Stimulated activated naive CD8-positive, alpha-beta T cell treated with anti-CD3 and anti-CD28 coated beads, Interleukin-15, Interleukin-2, amounts not matched to agents 100 U/mL and 50 U/mL, for 24 hours (primary cell): Measurements from ENCODE around the gene BPNT1.
"Not testable (repeated sequence)": the region's sequence is repeated elsewhere in the genome, so short reads cannot be mapped to it uniquely, and the experiment has no call there.

ENCODE experiments used
- ATAC-seq: fragments of 150-1000 bp; cut with Tn5 transposase; one replicate; pipeline ENCODE4 v1.10.0; 2021
- DNase-seq: peaks from one replicate; pipeline ENCODE4 v3.0.0; 2021

BPNT1 gene

DNA sequence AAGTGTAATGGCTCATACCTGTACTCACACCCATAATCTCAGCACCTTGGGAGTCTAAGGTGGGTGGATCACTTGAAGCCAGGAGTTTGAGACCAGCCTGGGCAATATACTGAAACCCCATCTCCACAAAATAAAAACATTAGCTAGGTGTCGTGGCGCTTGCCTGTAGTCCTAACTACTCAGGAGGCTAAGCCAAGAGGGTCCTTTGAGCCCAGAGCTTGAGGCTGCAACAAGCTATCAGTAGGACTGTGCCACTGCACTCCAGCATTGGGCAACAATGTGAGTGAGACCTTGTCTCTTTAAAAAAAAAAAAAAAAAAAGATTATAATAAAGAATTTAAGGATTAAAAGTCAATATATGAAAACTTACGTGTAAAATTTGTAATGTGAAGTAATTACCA is 11.7 kb downstream of the BPNT1 start:
- no peak for ATAC-seq
- DNase-seq, result no peak

GRCh38 chr1:220076861-220077762 is 12.5 kb downstream of the BPNT1 start:
- no peak for ATAC-seq
- no peak for DNase-seq

GRCh38 chr1:220067269-220068204 is 22.1 kb downstream of the BPNT1 start:
- ATAC-seq, result no peak
- no peak for DNase-seq

GRCh38 chr1:220062629-220063028 is 27.0 kb downstream of the BPNT1 start:
- DNase-seq, result no peak
- ATAC-seq, result no peak

DNA sequence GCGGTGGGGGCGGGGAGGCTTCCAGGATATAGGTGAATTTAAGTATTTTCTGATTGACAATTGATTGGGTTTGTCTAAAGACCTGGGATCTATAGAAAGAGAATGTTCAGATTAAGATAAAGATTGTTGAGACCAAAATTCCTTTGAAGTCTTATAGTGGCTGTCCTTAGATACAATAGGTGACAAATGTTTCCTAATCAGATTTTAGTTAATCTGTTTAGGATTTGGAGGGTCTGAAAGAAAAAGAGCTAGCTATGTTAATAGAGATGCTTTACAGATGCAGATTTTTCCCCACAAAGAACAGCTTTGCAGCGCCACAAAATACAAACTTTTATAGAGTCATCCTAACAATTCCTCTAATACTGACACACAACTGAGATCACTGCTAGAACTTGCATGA is 28.7 kb downstream of the BPNT1 start:
- ATAC-seq (no peak), DNase-seq (no peak)

- DNase-seq, result no peak
- ATAC-seq, result no peak
Measured at GRCh38 chr1:220056374-220056773, 33.2 kb downstream of the BPNT1 start.

DNA sequence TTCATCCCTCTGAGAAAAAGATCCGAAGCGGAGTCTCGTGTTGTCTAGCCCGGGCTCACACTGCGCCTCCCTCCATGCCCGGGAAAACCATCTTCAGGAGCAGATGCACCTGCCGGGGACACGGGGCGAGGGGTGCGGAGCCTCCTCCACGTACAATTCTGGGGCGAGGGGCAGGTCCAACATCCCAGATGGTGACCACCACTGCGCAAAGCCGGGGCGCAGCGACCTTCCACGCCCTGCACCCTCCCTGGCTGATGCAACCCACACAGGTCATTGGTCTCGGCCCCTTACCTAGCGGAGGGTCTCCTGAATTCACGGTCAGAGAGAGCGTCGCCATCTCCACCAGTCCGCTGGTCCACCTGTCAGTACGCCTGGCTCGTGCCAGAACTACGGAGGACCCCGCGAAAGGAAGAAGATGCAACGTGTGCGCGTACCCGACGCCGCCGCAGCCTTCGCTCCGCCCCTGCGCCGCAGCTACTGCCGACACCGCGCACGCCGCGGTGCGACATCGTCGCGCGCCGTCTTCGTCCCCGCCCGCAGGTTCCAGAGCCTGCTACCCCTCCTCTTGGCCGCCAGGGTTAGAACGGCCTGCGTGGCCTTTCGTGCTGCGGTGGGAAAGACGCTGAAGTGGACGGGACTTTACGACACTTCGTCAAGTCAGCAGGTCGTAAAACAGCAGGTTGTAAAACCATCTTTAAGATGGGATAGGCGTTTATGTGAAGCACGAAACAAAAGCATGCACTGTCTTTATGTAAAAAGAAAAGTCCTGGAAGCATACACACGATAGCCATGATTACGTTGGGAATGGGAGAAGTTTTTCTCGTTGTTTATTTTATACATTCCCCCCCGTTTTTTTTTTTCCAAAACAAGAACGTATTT is 43.3 kb downstream of the BPNT1 start, which contains the start of gene EPRS1:
Gene EPRS1 (minus strand): TSS at position 454 of the 879 bp plus-strand sequence. CDS start 117 bp downstream, at position 337.
- peak; percentile 91 for DNase-seq
- peak; percentile 99 for ATAC-seq

DNA sequence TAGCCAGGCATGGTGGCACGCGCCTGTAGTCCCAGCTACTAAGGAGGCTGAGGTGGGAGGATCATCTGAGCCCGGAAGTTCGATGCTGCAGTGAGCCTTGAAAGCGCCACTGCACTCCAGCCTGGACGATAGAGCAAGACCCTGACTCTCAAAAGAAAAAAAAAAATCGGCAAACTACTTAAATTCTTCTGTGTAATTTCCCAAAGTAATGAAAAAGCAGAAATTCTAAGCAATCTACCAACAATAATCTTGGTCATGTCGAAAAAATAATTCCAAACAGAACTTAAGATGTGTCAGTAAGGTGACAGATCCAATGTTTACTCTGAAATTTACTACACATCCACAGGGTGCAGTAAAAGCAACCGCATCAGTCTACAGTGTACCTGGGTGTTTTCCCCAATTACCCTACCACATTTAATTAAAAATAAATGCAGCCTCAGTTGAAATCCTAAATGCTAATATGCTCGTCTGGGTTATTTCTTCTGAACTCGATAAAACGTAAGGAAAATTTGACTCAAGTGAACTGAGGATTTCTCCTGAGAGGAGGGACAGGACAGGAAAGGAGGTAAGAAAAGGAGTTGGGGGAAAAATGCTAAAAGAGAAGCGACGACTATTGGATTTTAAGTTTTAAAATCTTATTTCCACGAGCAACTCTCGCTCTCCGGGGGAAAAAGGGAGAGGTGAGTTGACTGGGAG is 44.1 kb downstream of the BPNT1 start:
- DNase-seq (peak; percentile 11), ATAC-seq (no peak)

DNA sequence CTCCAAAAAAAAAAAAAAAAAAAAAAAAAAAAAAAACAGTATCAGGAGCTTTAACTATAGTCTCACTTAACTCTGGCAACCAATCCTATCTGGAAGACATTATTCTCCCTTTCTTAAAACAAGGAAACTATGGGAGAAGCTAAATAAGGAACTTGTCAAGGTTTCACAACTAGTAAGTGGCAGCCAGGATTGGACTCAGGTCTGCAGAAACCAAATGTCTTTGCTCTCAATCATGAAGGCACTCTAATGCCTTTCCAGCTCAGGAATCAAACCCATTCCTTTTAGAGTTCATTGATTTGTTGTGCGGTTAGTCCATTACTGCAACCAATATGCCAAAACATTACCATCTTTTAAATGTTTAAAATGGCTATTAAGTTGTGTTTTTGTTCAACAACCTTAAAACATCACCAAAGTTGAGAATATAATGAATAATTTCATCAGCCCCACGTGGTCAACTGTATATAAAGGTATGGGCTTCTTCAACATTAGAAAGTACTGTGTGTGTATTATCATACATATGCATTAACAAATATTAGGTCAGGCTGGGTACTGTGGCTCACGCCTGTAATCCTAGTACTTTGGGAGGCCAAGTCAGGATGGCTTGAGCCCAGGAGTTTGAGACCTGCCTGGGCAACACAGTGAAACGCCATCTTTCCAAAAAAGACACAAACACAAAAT is 44.8 kb downstream of the BPNT1 start:
- DNase-seq (no peak), ATAC-seq (no peak)

DNA sequence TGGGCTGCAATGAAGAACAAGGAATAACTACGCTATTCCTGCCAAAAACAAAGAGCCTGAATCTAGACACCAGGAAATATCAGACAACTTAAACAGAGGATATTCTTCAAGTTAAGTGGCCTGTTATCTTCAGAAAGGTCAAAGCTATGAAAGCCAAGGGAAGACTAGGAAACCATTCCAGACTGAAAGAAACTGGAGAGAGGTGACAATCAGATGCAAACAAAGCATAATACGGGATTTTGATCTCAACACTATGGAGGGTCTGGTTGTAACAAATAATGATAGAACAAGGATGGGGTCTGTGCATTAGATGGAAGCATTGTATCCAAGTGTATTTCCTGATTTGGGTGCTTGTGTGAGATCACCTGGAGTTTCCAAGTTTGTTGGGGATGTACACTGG is 45.9 kb downstream of the BPNT1 start:
- DNase-seq, result no peak
- no peak for ATAC-seq

- no peak for ATAC-seq
Measured at GRCh38 chr1:220040028-220040596, 49.5 kb downstream of the BPNT1 start.

GRCh38 chr1:220038640-220039039 is 50.9 kb downstream of the BPNT1 start:
- no peak for ATAC-seq
- no peak for DNase-seq

More at GRCh38 chr1:220040028-220040596, 49.5 kb downstream of the BPNT1 start:
- no peak for DNase-seq

DNA sequence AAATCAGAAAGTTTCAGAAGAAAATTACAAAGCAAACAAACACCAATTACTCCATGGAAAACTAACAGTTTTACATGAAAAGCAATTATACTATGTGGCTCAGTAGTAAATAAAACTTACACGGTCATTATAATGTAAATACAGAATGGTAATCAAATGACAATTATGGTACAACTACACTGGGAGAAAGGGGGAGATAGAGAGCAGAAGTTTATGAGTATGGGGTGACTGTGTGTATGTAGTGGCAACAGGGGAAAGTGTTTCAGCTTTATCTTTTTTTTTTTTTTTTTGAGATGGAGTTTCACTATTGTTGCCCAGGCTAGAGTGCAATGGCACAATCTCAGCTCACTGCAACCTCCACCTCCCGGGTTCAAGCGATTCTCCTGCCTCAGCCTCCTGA is 51.8 kb downstream of the BPNT1 start:
- not testable (repeated sequence) for DNase-seq
- peak; percentile 49 for ATAC-seq

GRCh38 chr1:220032911-220033310 is 56.7 kb downstream of the BPNT1 start:
- no peak for ATAC-seq
- no peak for DNase-seq

DNA sequence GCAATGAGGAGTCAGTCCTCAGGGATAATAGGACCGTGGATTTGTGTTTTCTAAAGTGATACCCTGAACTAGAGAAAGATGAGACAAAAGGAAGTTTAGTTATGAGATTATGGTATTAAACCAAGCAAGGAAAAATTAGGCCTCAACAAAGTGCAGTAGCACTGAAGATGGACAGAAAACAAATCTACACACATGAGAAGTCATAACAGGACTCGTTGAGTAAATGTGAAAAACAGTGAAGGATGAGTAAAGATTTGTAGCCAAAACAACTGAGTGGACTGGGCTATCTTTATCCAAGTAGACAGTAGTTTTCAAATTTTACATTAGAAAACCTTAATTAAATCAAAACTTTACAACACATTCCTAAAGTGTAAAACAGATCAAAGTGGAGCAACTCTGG is 58.3 kb downstream of the BPNT1 start:
- ATAC-seq (no peak), DNase-seq (no peak)

- DNase-seq (no peak), ATAC-seq (no peak)
Measured at GRCh38 chr1:220028346-220028895, 61.2 kb downstream of the BPNT1 start.

DNA sequence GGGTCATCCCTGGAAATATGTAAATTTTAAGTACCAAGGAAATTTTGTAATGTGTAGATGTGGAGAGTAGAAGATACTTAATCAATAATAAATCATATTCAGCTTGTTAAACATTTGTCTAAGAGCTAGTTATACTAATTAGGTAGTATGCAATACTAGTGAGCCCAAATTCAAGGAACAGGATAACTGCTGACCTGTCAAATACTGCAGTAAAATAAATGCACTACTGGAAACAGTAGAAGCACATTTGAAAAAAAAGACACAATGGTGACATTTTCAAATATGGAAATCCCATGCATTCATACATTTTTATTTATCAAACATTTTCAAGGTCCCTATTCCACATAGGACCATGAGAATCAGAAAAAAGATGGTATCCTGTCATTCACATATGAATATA is 70.5 kb downstream of the BPNT1 start:
- ATAC-seq (no peak), DNase-seq (no peak)

DNA sequence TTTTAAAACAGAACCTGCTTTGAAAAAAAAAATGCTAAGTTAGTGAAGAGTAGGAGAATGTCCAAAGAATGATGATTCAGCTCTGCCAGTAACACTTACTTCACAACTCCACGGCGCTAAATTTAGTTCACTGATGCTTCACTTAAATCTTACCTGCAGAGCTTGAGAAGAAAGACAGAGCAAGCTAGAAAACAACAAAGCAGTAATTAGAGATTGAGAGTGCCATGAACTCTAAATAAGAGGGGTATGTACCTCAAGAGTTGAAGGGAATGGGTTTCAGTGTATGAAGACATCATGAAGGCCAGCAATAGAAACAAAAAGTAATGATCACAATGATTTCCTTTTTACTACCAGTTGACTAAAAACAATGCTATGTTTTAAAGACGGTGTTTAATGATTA is 76.1 kb downstream of the BPNT1 start:
- ATAC-seq (no peak), DNase-seq (no peak)

DNA sequence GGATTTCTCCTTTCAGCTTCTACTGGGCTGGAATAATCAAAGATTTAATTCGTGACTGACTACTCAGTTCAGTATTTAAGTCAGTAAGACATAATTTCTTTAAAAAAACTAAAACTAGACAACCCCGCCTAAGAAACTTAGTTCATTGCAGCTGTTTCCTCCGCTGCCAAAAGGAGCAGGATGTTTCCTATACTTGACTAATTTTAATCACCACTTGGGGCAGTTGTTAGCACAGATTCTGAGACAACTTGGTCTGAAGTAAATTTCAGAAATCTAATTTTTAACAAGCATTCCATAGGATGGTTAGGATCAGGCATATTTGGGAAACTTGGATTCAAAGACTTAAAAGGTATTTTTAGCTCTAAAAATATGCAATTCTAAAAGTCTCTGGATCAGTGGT is 77.3 kb downstream of the BPNT1 start:
- DNase-seq (no peak), ATAC-seq (no peak)

DNA sequence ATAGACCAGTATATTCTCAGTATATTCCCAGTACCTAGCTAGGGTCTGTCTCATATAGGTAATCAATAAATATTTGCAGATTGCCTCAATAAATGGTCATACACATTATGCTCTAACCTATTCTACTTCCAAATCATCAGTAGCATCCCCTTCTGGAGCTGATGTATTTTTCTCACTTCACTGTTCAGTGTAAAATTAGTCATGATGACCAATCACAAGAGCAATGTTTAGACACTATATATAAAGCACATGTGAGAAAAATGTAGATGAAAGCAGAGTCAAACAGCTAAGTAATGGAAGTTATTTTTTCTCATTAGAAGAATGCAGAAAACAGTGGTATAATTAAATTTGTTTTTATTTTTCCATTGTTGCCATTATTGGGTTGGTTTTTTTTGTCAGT is 78.0 kb downstream of the BPNT1 start:
- ATAC-seq, result no peak
- DNase-seq, result no peak
